SU-DHL-6 (cell line): Measurements from ENCODE around the gene RNF157.

ENCODE experiments used
- H2AFZ ChIP-seq: fragments of 200-600 bp; sonication (generic); 2 replicates; pipeline ENCODE4 v1.6.1; 2014; ENCODE audit warnings: low read depth, mild to moderate bottlenecking, moderate library complexity, mixed read lengths, antibody characterized with exemption, low read length; ENCODE audit not compliant: severe bottlenecking
- H3F3A ChIP-seq: fragments of 200-600 bp; shearing (Covaris generic); 2 replicates; pipeline ENCODE4 v1.6.0; 2016; ENCODE audit warnings: antibody characterized with exemption, mild to moderate bottlenecking; ENCODE audit not compliant: insufficient read depth
- H3K27ac ChIP-seq: fragments of 200-600 bp; sonication (generic); 2 replicates; pipeline ENCODE4 v1.5.1; 2016; ENCODE audit warnings: low read depth, mild to moderate bottlenecking, low read length, moderate library complexity, mixed read lengths
- H3K27me3 ChIP-seq: fragments of 200-600 bp; sonication (generic), shearing (Covaris generic); 2 replicates; pipeline ENCODE4 v1.6.0; 2014; ENCODE audit warnings: mild to moderate bottlenecking, low read length
- H3K36me3 ChIP-seq: fragments of 200-600 bp; sonication (generic); 2 replicates; pipeline ENCODE4 v1.6.1; 2014; ENCODE audit warnings: mild to moderate bottlenecking, low read length, mixed read lengths
- H3K4me2 ChIP-seq: fragments of 300-600, 200-600 bp; shearing (Covaris generic), sonication (generic); 2 replicates; pipeline ENCODE4 v1.6.0; 2014; ENCODE audit warnings: low read length, low read depth, mild to moderate bottlenecking; ENCODE audit not compliant: poor library complexity, severe bottlenecking
- H3K4me3 ChIP-seq: fragments of 200-600 bp; sonication (generic); 2 replicates; pipeline ENCODE4 v1.5.1; 2014; ENCODE audit warnings: antibody characterized with exemption, low read length, mild to moderate bottlenecking, mixed read lengths; ENCODE audit not compliant: insufficient read depth, poor library complexity, severe bottlenecking
- H3K79me2 ChIP-seq: fragments of 200-600 bp; sonication (generic); 2 replicates; pipeline ENCODE4 v1.6.1; 2014; ENCODE audit warnings: mild to moderate bottlenecking, low read length, moderate library complexity; ENCODE audit not compliant: insufficient read depth
- H3K9ac ChIP-seq: fragments of 200-600 bp; sonication (generic); 2 replicates; pipeline ENCODE4 v1.7.0; 2014; ENCODE audit warnings: mild to moderate bottlenecking, low read length
- H3K9me2 ChIP-seq: fragments of 200-600 bp; sonication (generic); replicated peaks from 2 replicates; pipeline ENCODE4 v1.6.1; 2014; ENCODE audit warnings: low read length; ENCODE audit not compliant: insufficient read depth
- H3K9me3 ChIP-seq: fragments of 200-600 bp; sonication (generic); 2 replicates; pipeline ENCODE4 v1.6.1; 2014; ENCODE audit warnings: low read length, mixed read lengths; ENCODE audit not compliant: insufficient read depth
- H4K20me1 ChIP-seq: fragments of 200-600 bp; sonication (generic); 2 replicates; pipeline ENCODE4 v1.6.1; 2014; ENCODE audit warnings: low read depth, mild to moderate bottlenecking, antibody characterized with exemption, low read length, moderate library complexity, mixed read lengths
- EZH2phosphoT487 ChIP-seq: fragments of 200-600 bp; sonication (generic), shearing (Covaris generic); conservative IDR thresholded peaks from 2 replicates; pipeline ENCODE4 v1.6.1; 2018; ENCODE audit warnings: mild to moderate bottlenecking, antibody characterized with exemption, low read length, moderate library complexity, mixed read lengths
- TF ChIP-seq, protein P1 (sequence below): fragments of 200-600 bp; sonication (generic); IDR thresholded peaks from one replicate; pipeline ENCODE4 v1.5.1; 2017; ENCODE audit warnings: antibody characterized with exemption, mild to moderate bottlenecking, low read length, moderate library complexity; ENCODE audit not compliant: insufficient read depth, poor library complexity, severe bottlenecking

The RNF157 gene

DNA sequence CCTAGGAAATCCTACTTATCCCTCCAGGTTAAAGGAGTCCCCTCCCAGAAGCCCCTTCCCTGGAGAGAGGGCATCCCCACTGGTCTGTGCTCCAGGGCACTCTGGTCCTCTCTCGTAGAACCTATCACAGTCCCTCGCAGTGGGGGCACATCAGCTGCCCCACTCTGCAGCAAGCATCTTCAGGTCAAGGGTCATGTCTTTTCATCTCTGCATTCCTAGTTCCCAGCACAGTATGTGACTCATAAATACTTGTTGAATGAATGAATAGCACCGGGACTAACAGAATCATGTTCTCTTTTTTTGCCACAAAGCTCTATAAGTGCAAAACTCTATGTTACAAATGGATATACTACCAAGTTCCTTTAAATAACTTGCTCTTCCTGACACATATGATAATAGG, 36.0 kb downstream of the RNF157 start:
- no peak for TF ChIP-seq EZH2phosphoT487
- TF ChIP-seq, protein P1, sequence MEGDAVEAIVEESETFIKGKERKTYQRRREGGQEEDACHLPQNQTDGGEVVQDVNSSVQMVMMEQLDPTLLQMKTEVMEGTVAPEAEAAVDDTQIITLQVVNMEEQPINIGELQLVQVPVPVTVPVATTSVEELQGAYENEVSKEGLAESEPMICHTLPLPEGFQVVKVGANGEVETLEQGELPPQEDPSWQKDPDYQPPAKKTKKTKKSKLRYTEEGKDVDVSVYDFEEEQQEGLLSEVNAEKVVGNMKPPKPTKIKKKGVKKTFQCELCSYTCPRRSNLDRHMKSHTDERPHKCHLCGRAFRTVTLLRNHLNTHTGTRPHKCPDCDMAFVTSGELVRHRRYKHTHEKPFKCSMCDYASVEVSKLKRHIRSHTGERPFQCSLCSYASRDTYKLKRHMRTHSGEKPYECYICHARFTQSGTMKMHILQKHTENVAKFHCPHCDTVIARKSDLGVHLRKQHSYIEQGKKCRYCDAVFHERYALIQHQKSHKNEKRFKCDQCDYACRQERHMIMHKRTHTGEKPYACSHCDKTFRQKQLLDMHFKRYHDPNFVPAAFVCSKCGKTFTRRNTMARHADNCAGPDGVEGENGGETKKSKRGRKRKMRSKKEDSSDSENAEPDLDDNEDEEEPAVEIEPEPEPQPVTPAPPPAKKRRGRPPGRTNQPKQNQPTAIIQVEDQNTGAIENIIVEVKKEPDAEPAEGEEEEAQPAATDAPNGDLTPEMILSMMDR, result no peak
- Histone ChIP-seq H3K9ac (no peak overlapping the region), H3K9me2 (no peaks in the 10 kb centered on the region), H3K27ac (no peak overlapping the region), H3K9me3 (no peaks in the 10 kb centered on the region), H2AFZ (no peak overlapping the region), H3K79me2 (no peaks in the 10 kb centered on the region), H3K4me3 (no peak overlapping the region), H3F3A (no peaks in the 10 kb centered on the region), H3K4me2 (no peak overlapping the region), H3K27me3 (no peaks in the 10 kb centered on the region), H4K20me1 (no peaks in the 10 kb centered on the region), H3K36me3 (no peaks in the 10 kb centered on the region)

DNA sequence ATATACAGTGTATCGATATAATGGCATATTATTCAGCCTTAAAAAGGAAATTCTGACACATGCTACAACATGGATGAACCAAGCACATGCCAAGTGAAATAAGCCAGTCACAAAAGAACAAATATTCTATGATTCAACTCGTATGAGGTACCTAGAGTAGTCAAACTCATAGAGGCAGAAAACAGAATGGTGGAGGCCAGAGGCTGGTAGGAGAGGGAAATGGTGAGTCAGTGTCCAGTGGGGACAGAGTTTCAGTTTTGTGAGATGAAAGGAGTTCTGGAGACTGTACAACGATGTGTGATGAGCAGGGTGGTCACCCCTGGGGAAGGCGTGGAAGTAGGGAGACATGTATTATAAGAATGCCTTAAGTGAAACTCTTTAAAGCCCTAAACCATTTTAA, 39.9 kb downstream of the RNF157 start:
- TF ChIP-seq EZH2phosphoT487, result no peak
- TF ChIP-seq, protein P1, result no peak
- H3K9me2 ChIP-seq, result no peaks in the 10 kb centered on the region
- H4K20me1 ChIP-seq, result no peaks in the 10 kb centered on the region
- no peaks in the 10 kb centered on the region for H3K79me2 ChIP-seq
- H3K36me3 ChIP-seq, result no peaks in the 10 kb centered on the region
- no peaks in the 10 kb centered on the region for H3F3A ChIP-seq
- no peaks in the 10 kb centered on the region for H3K27me3 ChIP-seq
- H3K4me3 ChIP-seq, result no peak overlapping the region
- H3K27ac ChIP-seq, result no peak overlapping the region
- H3K9me3 ChIP-seq, result no peaks in the 10 kb centered on the region
- no peak overlapping the region for H3K9ac ChIP-seq
- no peak overlapping the region for H3K4me2 ChIP-seq
- no peak overlapping the region for H2AFZ ChIP-seq

DNA sequence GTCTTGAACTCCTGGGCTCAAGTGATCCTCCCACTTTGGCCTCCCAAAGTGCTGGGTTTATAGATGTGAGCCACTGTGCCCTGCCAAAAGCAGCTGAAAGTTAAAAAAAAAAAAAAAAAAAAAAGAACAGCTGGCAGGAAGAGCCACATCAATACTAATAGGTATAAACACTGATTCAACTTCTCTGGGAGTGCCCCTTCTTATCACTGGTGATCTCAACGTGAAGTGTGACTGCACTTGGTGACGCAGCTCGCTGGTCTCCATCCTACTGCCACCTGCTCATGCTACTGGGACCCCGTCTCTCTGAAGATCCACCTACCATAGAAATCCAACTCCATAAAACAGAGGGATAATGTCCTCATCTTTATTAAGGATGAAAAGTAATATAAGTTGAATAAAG, 40.8 kb downstream of the RNF157 start:
- no peak overlapping the region for H3K4me3 ChIP-seq
- no peak overlapping the region for H3K9ac ChIP-seq
- no peak overlapping the region for H3K4me2 ChIP-seq
- no peak overlapping the region for H3K27ac ChIP-seq
- H2AFZ ChIP-seq, result no peak overlapping the region
- H3K9me3 ChIP-seq, result no peaks in the 10 kb centered on the region
- no peak for TF ChIP-seq EZH2phosphoT487
- TF ChIP-seq, protein P1, result no peak
- no peaks in the 10 kb centered on the region for H4K20me1 ChIP-seq
- no peaks in the 10 kb centered on the region for H3K79me2 ChIP-seq
- no peaks in the 10 kb centered on the region for H3K9me2 ChIP-seq
- H3F3A ChIP-seq, result no peaks in the 10 kb centered on the region
- no peaks in the 10 kb centered on the region for H3K27me3 ChIP-seq
- no peaks in the 10 kb centered on the region for H3K36me3 ChIP-seq
